ENCODE measurements around the gene UGT1A7. TPM values are rescaled to one million over a fixed set of nuclear protein-coding genes. Genes with fewer than 3 reads are reported as not detected.

The UGT1A7 gene
- total and polyA plus RNA-seq, 2 experiments from 2014 or later = not detected

DNA sequence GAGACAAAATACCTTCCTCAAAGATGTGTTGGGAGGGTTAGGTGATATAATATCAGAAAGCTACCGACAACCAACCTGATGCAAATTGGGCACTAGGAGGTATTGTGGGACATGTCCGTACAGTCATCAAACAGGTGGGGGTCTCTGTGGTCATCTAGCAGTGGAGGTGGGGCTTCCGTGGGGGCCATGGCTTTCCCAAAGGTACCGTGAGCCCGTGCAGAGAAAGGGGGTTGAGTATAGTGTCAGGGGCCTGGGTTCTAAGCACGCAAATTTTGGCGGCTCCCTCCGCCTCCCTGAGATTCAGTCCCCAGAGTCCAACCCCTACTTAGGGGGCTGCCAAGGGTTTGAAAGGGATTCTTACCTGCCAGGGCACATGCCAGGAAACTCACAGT lies 140.0 kb downstream of the UGT1A7 start:
- WGBS, 2 experiments (ENCODE audit: low coverage in 1 of 2, low lambda C conversion rate in 2 of 2, missing lambda C conversion rate in 2 of 2) = 59% methylated on average over 8 of the region's 8 CpGs
- H3K9ac ChIP-seq = no peak overlapping the region
- H2AFZ ChIP-seq = no peak overlapping the region
- H3K4me1 ChIP-seq (ENCODE audit: insufficient read depth) = no peaks in the 10 kb centered on the region
- no peaks in the 10 kb centered on the region for H3K36me3 ChIP-seq (ENCODE audit: low read depth)
- H3K9me2 ChIP-seq (ENCODE audit: insufficient read depth) = no peaks in the 10 kb centered on the region
- no peaks in the 10 kb centered on the region for H3K79me2 ChIP-seq (ENCODE audit: insufficient read depth)
- H3K4me3 ChIP-seq = no peak overlapping the region
- no peak overlapping the region for H3K4me2 ChIP-seq (ENCODE audit: unreplicated experiment)
- H3K27me3 ChIP-seq (replicated peaks; ENCODE audit: insufficient read depth) = peaks cover 19% of the 10 kb centered on the region
- TF ChIP-seq EZH2phosphoT487 (IDR thresholded peaks at IDR 0.05; ENCODE audit: insufficient read depth, low read depth) = no peak
- DNase-seq = no peak
- in situ Hi-C loops (cut with MboI) = no loop called here
- H3K9me3 ChIP-seq (ENCODE audit: low read depth) = no peaks in the 10 kb centered on the region
- H3K27ac ChIP-seq = no peak overlapping the region
- H3F3A ChIP-seq (ENCODE audit: insufficient read depth) = no peaks in the 10 kb centered on the region
- H4K20me1 ChIP-seq (ENCODE audit: insufficient read depth) = no peaks in the 10 kb centered on the region

GRCh38 chr2:233822101-233822771 lies 140.5 kb downstream of the UGT1A7 start:
- TF ChIP-seq EZH2 (IDR thresholded peaks at IDR 0.05; ENCODE audit: insufficient read depth, poor library complexity, severe bottlenecking) (no peak), EZH2phosphoT487 (IDR thresholded peaks at IDR 0.05; ENCODE audit: insufficient read depth, low read depth) (no peak)
- DNase-seq = no peak
- no peak overlapping the region for H2AFZ ChIP-seq

More at GRCh38 chr2:233822101-233822771, 140.5 kb downstream of the UGT1A7 start:
- Histone ChIP-seq H3K79me2 (ENCODE audit: insufficient read depth) (no peaks in the 10 kb centered on the region), H3K9ac (no peak overlapping the region), H4K20me1 (ENCODE audit: insufficient read depth) (no peaks in the 10 kb centered on the region), H3K27me3 (replicated peaks; ENCODE audit: insufficient read depth) (peaks cover 19% of the 10 kb centered on the region), H3K9me3 (ENCODE audit: low read depth) (no peaks in the 10 kb centered on the region), H3K4me2 (ENCODE audit: unreplicated experiment) (no peak overlapping the region), H3K36me3 (ENCODE audit: low read depth) (no peaks in the 10 kb centered on the region), H3K4me3 (no peak overlapping the region), H3K9me2 (ENCODE audit: insufficient read depth) (no peaks in the 10 kb centered on the region), H3F3A (ENCODE audit: insufficient read depth) (no peaks in the 10 kb centered on the region), H3K4me1 (ENCODE audit: insufficient read depth) (no peaks in the 10 kb centered on the region), H3K27ac (no peak overlapping the region)
- 55 to 63% methylated on average over 19 to 21 of the region's 21 CpGs for WGBS, 2 experiments (ENCODE audit: low coverage in 1 of 2, low lambda C conversion rate in 2 of 2, missing lambda C conversion rate in 2 of 2)
- in situ Hi-C loops (cut with MboI) = no loop called here

Other genes starting within 250 kb of the UGT1A7 start
- 31.0 and 36.8 TPM in 2 replicates for gene USP40, start 115.1 kb upstream of the UGT1A7 start, total RNA-seq (2014; rRNA removed; shearing (Covaris generic))
- gene USP40, start 115.1 kb upstream of the UGT1A7 start, polyA plus RNA-seq (2016; fragmentation: Nextera tagmentation; extraction: Ambion mirVana) = 24.7 and 25.1 TPM in 2 replicates
- gene UGT1A8, start 64.3 kb upstream of the UGT1A7 start, total RNA-seq (2014; rRNA removed; shearing (Covaris generic)) = not detected in 2 replicates
- gene UGT1A8, start 64.3 kb upstream of the UGT1A7 start, polyA plus RNA-seq (2016; fragmentation: Nextera tagmentation; extraction: Ambion mirVana) = not detected in 2 replicates
- gene UGT1A10, start 45.5 kb upstream of the UGT1A7 start, total RNA-seq (2014; rRNA removed; shearing (Covaris generic)) = not detected in 2 replicates
- gene UGT1A10, start 45.5 kb upstream of the UGT1A7 start, polyA plus RNA-seq (2016; fragmentation: Nextera tagmentation; extraction: Ambion mirVana) = not detected in 2 replicates
- not detected in 2 replicates for gene UGT1A9, start 10.0 kb upstream of the UGT1A7 start, total RNA-seq (2014; rRNA removed; shearing (Covaris generic))
- not detected in 2 replicates for gene UGT1A9, start 10.0 kb upstream of the UGT1A7 start, polyA plus RNA-seq (2016; fragmentation: Nextera tagmentation; extraction: Ambion mirVana)
- not detected in 2 replicates for gene UGT1A6, start 11.0 kb downstream of the UGT1A7 start, total RNA-seq (2014; rRNA removed; shearing (Covaris generic))
- gene UGT1A6, start 11.0 kb downstream of the UGT1A7 start, polyA plus RNA-seq (2016; fragmentation: Nextera tagmentation; extraction: Ambion mirVana) = not detected in 2 replicates
- gene UGT1A5, start 31.0 kb downstream of the UGT1A7 start, total RNA-seq (2014; rRNA removed; shearing (Covaris generic)) = not detected in 2 replicates
- not detected in 2 replicates for gene UGT1A5, start 31.0 kb downstream of the UGT1A7 start, polyA plus RNA-seq (2016; fragmentation: Nextera tagmentation; extraction: Ambion mirVana)
- gene UGT1A4, start 36.8 kb downstream of the UGT1A7 start, total RNA-seq (2014; rRNA removed; shearing (Covaris generic)) = not detected in 2 replicates
- gene UGT1A4, start 36.8 kb downstream of the UGT1A7 start, polyA plus RNA-seq (2016; fragmentation: Nextera tagmentation; extraction: Ambion mirVana) = not detected in 2 replicates
- not detected in 2 replicates for gene UGT1A3, start 47.1 kb downstream of the UGT1A7 start, total RNA-seq (2014; rRNA removed; shearing (Covaris generic))
- gene UGT1A3, start 47.1 kb downstream of the UGT1A7 start, polyA plus RNA-seq (2016; fragmentation: Nextera tagmentation; extraction: Ambion mirVana) = not detected in 2 replicates
- not detected in 2 replicates for gene UGT1A1, start 78.4 kb downstream of the UGT1A7 start, total RNA-seq (2014; rRNA removed; shearing (Covaris generic))
- not detected in 2 replicates for gene UGT1A1, start 78.4 kb downstream of the UGT1A7 start, polyA plus RNA-seq (2016; fragmentation: Nextera tagmentation; extraction: Ambion mirVana)
- gene MROH2A, start 96.4 kb downstream of the UGT1A7 start, total RNA-seq (2014; rRNA removed; shearing (Covaris generic)) = not detected in 2 replicates
- gene MROH2A, start 96.4 kb downstream of the UGT1A7 start, polyA plus RNA-seq (2016; fragmentation: Nextera tagmentation; extraction: Ambion mirVana) = not detected in 2 replicates
- gene HJURP, start 172.6 kb downstream of the UGT1A7 start, total RNA-seq (2014; rRNA removed; shearing (Covaris generic)) = 10.9 and 13.2 TPM in 2 replicates
- gene HJURP, start 172.6 kb downstream of the UGT1A7 start, polyA plus RNA-seq (2016; fragmentation: Nextera tagmentation; extraction: Ambion mirVana) = 13.5 and 13.9 TPM in 2 replicates
- gene TRPM8, start 235.5 kb downstream of the UGT1A7 start, total RNA-seq (2014; rRNA removed; shearing (Covaris generic)) = not detected in 2 replicates
- gene TRPM8, start 235.5 kb downstream of the UGT1A7 start, polyA plus RNA-seq (2016; fragmentation: Nextera tagmentation; extraction: Ambion mirVana) = not detected in 2 replicates